ENCODE results near the gene MDGA2.
"Not testable (repeated sequence)": the region's sequence is repeated elsewhere in the genome, so short reads cannot be mapped to it uniquely, and the experiment has no call there.

MDGA2 gene

GRCh38 chr14:47675466-47676314 lies at the start of gene MDGA2:
TSS of gene MDGA2 (minus strand) at chr14:47675605.
- no peak for DNase-seq

GRCh38 chr14:47722929-47723693 lies 47.7 kb upstream of the MDGA2 start:
- no peak for DNase-seq

- DNase-seq: no peak
Observed at GRCh38 chr14:47720281-47720680, 44.9 kb upstream of the MDGA2 start.

DNA sequence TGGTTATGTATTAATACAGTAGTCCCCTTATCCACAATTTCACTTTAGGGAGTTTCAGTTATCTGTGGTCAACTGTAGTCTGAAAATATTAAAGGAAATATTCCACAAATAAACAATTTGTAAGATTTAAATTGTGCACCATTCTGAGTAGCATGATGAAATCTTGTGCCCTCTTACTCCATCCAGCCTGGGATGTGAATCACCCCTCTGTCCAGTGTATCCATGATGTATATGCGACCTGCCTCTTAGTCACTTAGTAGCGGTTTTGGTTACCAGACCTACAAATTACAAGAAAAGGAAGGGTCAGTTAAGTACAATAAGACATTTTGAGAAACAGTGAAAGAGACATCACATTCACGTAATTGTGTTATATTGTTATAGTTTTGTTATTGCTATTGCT lies 39.9 kb upstream of the MDGA2 start:
- DNase-seq: no peak

DNA sequence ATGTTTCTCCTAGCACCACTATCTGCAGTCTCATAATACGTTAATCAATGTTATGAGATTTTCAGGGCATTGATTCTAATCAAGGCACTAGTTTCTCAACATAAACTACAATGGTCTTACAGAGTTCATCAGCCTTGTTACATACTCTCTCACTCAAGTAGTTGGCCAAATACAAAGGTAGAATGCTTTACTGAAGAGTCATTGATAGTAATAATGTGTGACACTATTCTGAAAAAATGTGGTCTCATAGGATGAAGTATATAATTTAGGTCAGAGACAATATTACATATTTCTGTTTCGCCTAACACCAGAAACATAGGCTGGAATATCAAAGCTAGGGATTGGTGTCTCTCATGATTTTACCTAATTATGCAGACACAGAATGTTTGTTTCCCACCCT lies 35.2 kb upstream of the MDGA2 start:
- no peak for DNase-seq

- no peak for DNase-seq
Observed at GRCh38 chr14:47705683-47706082, 30.3 kb upstream of the MDGA2 start.

DNA sequence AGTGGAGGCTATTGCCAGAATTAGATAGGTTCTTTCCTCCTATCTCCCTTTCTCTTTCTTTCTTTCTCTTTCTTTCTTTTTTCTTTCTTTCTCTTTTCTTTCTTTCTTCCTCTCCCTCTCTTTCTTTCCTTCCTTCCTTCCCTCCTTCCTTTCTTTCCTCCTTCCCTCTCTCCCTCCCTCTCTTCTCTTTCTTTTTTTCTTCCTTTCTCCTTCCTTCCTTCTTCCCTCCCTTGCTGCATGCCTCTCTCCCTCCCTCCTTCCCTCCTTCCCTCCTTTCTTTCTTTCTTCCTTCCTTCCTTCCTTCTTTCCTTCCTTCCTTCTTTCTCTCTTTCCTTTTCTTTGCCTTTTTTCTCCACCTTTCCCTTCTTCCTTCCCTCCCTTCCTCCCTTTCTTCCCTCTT lies 16.4 kb upstream of the MDGA2 start:
- DNase-seq: no peak

- DNase-seq: no peak
Observed at GRCh38 chr14:47678993-47679392, 3.6 kb upstream of the MDGA2 start.

DNA sequence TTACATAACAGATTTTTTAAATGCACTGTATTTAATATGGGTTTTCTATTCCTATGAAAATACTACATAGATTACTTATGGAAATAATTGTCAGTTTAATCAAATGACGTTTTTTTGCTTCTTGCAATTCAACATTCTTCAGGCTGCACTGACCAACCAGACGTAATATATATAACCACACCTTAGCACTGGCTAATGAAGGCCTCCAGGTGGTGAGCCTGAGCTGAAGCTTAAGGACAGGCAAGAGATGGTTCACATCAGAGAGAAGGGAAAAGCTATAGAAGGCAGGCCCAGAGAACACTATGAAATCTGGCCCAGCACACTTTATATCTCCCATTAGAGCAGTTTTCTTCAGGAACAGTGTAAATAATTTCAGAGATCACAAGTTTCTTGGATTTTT lies 2.8 kb upstream of the MDGA2 start:
- DNase-seq: no peak

DNA sequence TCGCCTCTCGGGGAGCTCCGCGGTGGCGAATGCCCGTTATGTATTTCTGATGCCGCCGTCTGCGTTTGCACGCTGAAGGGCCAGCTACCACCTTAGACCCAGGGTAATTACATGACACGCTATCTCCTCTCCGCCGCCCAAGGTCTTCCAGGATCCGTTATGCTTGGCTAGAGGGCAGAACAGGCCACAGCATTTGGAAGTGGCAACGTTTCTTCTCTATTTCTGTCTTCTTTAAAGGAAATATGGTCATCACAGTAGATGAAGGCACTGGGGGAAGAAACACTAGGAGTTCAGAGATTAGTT lies 861 bp upstream of the MDGA2 start:
- DNase-seq: no peak

DNA sequence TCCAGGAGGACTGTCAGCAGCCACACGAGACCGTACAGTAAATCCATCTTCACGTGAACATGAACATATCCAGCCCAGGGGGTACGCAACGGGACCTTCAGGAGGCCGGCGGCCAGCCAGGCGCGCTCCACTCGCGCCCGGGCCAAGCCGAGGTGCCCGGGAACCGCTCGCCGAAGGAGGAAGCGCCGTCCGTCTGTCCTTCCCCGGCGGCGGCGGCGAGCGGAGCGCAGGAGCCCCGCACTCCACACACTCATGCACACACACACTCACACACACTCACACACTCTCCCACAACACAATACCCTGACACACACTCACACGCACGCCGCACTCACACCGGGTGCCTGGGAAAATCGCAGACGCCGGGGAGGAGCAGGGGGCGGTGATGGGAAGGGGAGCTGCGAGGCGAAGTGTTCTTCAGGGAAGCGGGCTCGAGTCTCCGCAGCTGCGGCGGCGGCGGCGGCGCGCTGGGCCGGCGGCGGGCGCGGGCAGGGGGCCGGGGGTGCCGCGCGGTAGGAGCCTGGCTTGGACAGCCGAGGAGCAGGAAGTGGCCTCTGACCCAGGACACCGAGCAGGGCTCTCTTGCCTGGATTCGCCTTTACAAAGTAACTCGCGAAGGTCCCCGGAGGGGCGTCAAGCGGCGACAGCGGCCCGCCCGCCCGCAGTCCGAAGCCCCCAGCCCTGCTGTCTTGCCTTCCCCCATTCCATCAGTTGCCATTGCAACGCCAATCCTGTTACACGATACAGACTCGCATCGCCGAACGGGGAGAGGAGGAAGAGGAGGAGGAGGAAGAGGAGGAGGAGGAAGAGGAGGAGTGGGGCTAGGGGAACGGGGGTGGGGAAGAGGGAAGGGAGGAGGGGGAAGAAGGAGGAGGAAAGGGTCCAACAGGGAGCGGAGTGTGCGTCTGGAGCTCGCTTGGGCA lies 601 bp downstream of the MDGA2 start:
- no peak for DNase-seq

DNA sequence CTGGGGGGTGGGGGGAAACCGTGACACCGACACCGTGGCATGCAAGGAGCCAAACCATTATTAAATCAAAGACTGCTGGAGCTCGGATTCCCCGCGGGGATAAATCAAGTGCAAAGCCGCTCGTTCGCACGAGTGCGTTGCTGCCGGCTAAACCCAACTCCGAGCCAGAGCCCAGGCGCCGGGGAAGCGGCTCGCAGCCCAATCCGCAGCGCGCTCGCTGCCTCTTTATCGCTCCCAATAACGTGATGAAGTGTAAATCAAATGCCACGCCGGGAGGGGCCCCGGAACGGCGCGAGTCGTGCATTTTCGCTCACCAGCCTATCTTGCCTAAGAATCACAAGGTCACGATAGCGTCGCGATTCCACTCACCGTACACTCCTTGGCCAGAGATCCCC lies 1.3 kb downstream of the MDGA2 start:
- no peak for DNase-seq

- no peak for DNase-seq
Observed at GRCh38 chr14:47665337-47666134, 9.9 kb downstream of the MDGA2 start.

DNA sequence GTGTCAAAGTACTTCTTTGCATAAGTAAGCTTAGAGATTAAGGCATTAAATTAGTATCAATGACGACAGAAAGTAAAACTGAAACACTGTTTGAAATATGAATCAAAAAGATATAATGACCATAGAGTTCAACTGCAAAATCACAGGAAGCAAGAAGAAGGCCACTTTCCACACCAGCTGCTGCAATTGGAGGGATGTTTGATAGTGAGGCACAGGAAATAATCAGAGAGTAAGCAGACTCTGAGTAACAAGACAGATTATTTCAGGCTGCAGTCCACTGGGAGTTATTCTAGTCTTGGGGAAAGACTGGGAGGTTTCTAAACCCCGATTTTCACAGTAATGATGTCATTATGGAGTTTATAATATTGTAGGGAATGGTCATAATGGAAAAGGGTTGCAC lies 12.9 kb downstream of the MDGA2 start:
- no peak for DNase-seq

DNA sequence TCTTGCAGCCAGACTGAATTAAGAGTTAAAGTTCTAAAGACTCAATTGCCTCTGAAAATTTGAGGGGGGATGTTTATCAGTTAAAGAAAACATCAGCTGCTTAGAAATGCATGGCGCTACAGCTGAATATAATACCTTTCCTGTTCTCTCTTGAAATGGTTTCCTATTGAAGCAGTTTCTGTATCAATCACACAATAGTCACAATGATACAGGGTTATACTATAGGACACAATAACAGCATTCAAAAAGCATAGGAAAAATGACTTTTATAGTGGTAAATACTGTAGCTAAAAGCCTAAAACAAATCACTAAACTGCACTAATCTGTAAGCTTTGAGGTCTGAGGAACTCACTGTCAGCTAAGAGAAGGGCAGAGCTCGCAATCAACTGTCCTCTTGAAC lies 15.2 kb downstream of the MDGA2 start:
- no peak for DNase-seq

DNA sequence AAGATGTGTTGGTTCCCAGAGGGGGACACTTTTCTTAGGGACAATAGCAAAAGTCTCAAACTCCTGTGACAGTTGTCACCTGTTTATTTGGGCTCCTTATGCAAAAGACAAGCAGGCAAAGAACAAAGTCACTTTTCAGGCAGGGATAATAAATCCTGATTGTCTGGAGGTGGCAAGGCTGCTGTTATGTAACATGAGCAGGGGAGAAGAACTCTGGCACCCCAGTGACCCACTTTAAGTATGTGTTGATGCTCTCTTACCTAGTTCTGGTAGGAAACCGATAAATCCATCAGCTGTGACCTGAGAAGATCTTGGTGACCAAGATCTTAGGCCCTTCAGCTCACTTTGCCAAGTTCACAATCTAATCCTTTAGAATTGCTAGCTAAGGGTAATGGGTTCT lies 17.4 kb downstream of the MDGA2 start:
- no peak for DNase-seq

GRCh38 chr14:47657143-47657542 lies 18.3 kb downstream of the MDGA2 start:
- no peak for DNase-seq

DNA sequence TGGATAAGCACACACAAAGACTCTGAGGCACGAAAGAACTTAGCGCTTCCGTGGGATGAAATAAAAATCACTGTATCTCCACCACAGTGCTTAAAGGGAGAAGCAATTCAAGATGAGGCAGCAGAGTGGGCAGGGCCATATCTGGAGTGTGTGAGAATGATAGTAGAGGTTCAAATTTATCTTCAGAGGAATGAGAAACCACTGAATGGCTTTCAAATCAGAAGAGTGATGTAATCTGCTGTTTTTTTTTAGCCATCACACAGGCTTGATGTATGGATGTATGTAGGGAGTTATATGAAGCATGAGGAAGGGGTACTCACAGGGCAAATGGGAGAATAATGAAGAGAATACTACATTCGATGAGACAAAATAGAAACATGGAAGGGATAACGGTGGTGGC lies 24.1 kb downstream of the MDGA2 start:
- no peak for DNase-seq

DNA sequence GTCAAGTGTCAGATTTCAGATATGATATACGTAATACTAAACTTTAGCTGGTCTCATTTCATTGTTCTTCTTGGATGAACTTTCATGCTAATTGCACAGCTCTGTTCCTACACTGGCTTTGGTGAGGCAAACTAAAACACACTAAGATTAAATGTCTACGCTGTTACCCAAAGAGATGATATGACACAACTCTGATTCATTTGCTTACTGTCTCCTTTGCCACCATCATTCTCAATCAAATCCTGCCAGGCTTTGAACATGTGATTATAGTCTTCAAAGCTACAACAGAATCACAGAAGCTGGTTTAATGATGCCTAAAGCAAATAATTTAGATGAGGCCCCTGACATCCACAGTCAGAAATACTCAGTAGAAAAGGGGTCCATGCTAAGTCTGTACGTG lies 37.7 kb downstream of the MDGA2 start:
- no peak for DNase-seq

DNA sequence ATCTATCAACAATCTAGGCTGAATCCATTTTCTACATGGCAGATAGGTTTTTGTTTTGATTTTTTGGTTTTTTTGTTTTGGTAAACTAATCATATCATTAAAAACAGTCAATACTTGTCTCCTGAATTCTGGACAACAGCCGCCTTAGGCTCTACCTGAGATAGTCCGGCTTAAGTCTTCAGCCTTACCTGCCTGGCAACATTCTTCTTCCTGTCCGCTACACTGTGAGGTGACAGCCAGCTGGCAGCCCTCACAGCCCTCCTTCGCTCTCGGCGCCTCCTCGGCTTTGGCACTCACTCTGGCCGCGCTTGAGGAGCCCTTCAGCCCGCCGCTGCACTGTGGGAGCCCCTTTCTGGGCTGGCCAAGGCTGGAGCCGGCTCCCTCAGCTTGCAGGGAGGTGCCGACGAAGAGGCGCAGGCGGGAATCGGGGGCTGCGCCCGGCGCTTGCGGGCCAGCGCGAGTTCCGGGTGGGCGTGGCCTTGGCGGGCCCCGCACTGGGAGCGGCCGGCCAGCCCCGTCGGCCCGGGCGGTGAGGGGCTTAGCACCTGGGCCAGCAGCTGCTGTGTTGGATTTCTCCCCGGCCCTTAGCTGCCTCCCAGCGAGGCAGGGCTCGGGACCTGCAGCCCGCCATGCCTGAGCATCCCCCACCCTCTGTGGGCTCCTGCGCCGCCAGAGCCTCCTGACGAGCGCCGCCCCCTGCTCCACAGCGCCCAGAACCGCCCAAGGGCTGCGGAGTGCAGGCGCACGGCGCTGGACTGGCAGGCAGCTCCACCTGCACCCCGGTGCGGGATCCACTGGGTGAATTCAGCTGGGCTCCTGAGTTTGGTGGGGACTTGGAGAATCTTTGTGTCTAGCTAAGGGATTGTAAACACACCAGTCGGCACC lies 49.0 kb downstream of the MDGA2 start:
- DNase-seq: no peak

- not testable (repeated sequence) for DNase-seq
Observed at GRCh38 chr14:47624126-47624525, 51.3 kb downstream of the MDGA2 start.

DNA sequence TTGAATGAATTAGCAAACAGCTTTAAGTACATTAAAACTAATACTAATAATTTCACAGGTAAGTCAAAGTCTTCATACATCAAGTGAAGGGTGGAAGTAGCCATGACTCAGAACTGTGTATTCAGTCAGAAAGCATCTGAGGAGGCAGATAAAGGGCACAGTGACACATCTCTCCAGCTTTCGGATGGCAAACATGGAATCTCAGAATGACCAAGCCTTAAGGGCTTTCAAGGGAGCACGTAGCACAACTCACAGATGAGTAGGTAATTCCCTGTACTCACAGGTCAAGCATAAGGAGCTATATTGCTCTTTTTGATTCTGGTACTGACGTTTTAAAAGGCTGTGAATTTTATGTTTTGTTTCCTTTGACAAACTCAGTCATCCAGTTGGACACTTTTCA lies 56.0 kb downstream of the MDGA2 start:
- DNase-seq: no peak

Measured in cerebellar nuclear complex (tissue), 1 donor.